Measurements from ENCODE around the gene CNOT10. TPM values are rescaled to one million over a fixed set of nuclear protein-coding genes. Genes with fewer than 3 reads are reported as not detected.

Gene CNOT10
- polyA plus RNA-seq, 1 of the 3 experiments (the other 2 are of a cell fraction) = 23.5 TPM

DNA sequence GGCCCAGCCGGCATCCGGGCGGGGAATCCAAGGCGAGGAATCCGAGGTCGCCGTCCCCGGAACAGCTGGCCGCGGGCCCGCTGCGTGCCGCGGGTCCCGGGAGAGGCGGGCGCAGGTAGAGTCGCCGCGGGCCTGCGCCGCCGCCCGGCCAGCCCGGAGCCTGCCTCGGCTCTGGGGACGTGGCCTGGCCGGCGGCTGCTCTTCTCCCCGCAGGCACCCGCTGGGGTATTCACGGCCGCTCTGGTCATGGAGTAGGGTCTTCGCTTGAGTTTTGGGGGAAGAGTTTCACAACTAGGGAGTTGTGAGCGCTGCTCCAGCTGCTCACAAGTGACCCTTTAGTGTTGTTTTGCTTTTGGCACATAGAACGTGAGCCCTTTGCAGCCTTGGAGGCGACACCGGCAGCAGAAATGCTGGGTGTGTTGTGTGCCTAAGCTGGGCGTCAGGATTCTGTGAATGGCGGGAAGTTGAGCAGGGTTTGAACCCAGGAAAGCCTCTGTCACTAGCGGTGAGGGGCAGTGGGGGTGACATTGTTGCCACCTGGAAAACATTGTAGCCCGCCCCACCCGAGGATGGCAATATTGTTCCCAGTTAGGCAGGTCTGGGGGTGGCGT is 136.8 kb downstream of the CNOT10 start:
- WGBS (ENCODE audit: low lambda C conversion rate) = 69% methylated on average over 18 of the region's 44 CpGs
- H3K27me3 ChIP-seq (ENCODE audit: insufficient read depth) = peaks cover 63% of the 10 kb centered on the region
- no peaks in the 10 kb centered on the region for H3F3A ChIP-seq (replicated peaks; ENCODE audit: insufficient read depth)
- no peak overlapping the region for H3K9ac ChIP-seq
- no peaks in the 10 kb centered on the region for H4K20me1 ChIP-seq (ENCODE audit: insufficient read depth)
- H3K27ac ChIP-seq (ENCODE audit: low read depth in 2 of 2, low read length in 1 of 2) = no peak overlapping the region
- POLR2A ChIA-PET = no interaction called here
- no peaks in the 10 kb centered on the region for H3K36me3 ChIP-seq (replicated peaks in 1 of 2; ENCODE audit: control insufficient read depth in 1 of 2, insufficient read depth in 2 of 2, low read length in 1 of 2)
- H3K4me2 ChIP-seq = no peak overlapping the region
- H3K79me2 ChIP-seq (ENCODE audit: insufficient read depth) = no peaks in the 10 kb centered on the region
- peak; percentile 44 for DNase-seq
- no peak overlapping the region for H2AFZ ChIP-seq (ENCODE audit: low read depth)
- no peak overlapping the region for H3K4me3 ChIP-seq (ENCODE audit: low read depth in 2 of 2, low read length in 1 of 2)
- no peaks in the 10 kb centered on the region for H3K9me2 ChIP-seq
- no peak for TF ChIP-seq NRF1 (IDR thresholded peaks at IDR 0.05; ENCODE audit: low read depth, low read length)
- TF ChIP-seq FOXM1 (IDR thresholded peaks at IDR 0.05; ENCODE audit: low read depth) = no peak
- no peak for TF ChIP-seq RFX5 (IDR thresholded peaks at IDR 0.05; ENCODE audit: low read length)
- TF ChIP-seq, protein P1, sequence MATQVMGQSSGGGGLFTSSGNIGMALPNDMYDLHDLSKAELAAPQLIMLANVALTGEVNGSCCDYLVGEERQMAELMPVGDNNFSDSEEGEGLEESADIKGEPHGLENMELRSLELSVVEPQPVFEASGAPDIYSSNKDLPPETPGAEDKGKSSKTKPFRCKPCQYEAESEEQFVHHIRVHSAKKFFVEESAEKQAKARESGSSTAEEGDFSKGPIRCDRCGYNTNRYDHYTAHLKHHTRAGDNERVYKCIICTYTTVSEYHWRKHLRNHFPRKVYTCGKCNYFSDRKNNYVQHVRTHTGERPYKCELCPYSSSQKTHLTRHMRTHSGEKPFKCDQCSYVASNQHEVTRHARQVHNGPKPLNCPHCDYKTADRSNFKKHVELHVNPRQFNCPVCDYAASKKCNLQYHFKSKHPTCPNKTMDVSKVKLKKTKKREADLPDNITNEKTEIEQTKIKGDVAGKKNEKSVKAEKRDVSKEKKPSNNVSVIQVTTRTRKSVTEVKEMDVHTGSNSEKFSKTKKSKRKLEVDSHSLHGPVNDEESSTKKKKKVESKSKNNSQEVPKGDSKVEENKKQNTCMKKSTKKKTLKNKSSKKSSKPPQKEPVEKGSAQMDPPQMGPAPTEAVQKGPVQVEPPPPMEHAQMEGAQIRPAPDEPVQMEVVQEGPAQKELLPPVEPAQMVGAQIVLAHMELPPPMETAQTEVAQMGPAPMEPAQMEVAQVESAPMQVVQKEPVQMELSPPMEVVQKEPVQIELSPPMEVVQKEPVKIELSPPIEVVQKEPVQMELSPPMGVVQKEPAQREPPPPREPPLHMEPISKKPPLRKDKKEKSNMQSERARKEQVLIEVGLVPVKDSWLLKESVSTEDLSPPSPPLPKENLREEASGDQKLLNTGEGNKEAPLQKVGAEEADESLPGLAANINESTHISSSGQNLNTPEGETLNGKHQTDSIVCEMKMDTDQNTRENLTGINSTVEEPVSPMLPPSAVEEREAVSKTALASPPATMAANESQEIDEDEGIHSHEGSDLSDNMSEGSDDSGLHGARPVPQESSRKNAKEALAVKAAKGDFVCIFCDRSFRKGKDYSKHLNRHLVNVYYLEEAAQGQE (IDR thresholded peaks at IDR 0.05; ENCODE audit: low read depth, low read length) = no peak
- TF ChIP-seq, protein P2, sequence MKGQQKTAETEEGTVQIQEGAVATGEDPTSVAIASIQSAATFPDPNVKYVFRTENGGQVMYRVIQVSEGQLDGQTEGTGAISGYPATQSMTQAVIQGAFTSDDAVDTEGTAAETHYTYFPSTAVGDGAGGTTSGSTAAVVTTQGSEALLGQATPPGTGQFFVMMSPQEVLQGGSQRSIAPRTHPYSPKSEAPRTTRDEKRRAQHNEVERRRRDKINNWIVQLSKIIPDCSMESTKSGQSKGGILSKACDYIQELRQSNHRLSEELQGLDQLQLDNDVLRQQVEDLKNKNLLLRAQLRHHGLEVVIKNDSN (IDR thresholded peaks at IDR 0.05; ENCODE audit: borderline replicate concordance, low read depth) = no peak
- no peak for TF ChIP-seq CHD2 (IDR thresholded peaks at IDR 0.05; ENCODE audit: low read length, partially characterized antibody)
- no peak for TF ChIP-seq RXRA (IDR thresholded peaks at IDR 0.05; ENCODE audit: borderline replicate concordance, low read depth)
- TF ChIP-seq, protein P3, sequence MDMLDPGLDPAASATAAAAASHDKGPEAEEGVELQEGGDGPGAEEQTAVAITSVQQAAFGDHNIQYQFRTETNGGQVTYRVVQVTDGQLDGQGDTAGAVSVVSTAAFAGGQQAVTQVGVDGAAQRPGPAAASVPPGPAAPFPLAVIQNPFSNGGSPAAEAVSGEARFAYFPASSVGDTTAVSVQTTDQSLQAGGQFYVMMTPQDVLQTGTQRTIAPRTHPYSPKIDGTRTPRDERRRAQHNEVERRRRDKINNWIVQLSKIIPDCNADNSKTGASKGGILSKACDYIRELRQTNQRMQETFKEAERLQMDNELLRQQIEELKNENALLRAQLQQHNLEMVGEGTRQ (IDR thresholded peaks at IDR 0.05; ENCODE audit: borderline replicate concordance, low read depth, low read length) = no peak
- TF ChIP-seq EZH2phosphoT487 (IDR thresholded peaks at IDR 0.05; ENCODE audit: borderline replicate concordance, low read depth) = no peak
- TF ChIP-seq FOXJ3 (CRISPR knock-in tag; IDR thresholded peaks at IDR 0.05) = no peak
- no peak for TF ChIP-seq SIN3A (IDR thresholded peaks at IDR 0.05; ENCODE audit: borderline replicate concordance, low read depth, low read length)
- TF ChIP-seq, protein P4, sequence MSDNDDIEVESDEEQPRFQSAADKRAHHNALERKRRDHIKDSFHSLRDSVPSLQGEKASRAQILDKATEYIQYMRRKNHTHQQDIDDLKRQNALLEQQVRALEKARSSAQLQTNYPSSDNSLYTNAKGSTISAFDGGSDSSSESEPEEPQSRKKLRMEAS (IDR thresholded peaks at IDR 0.05; ENCODE audit: low read depth) = no peak
- TF ChIP-seq YY1 (IDR thresholded peaks at IDR 0.05; ENCODE audit: low read depth) = no peak
- no peak for TF ChIP-seq MXI1 (IDR thresholded peaks at IDR 0.05; ENCODE audit: low read depth, low read length)
- TF ChIP-seq, protein P5, sequence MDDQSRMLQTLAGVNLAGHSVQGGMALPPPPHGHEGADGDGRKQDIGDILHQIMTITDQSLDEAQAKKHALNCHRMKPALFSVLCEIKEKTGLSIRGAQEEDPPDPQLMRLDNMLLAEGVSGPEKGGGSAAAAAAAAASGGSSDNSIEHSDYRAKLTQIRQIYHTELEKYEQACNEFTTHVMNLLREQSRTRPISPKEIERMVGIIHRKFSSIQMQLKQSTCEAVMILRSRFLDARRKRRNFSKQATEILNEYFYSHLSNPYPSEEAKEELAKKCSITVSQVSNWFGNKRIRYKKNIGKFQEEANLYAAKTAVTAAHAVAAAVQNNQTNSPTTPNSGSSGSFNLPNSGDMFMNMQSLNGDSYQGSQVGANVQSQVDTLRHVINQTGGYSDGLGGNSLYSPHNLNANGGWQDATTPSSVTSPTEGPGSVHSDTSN (IDR thresholded peaks at IDR 0.05) = no peak
- no peaks in the 10 kb centered on the region for H3K9me3 ChIP-seq
- CTCF ChIA-PET = interaction anchor here (1.8 kb wide), 1 partner anchor 253 kb away, joined by 4 read pairs; no protein-coding TSS in a partner anchor
- no peaks in the 10 kb centered on the region; a peak in 1 of 4 replicates for H3K4me1 ChIP-seq (ENCODE audit: control insufficient read depth in 1 of 2, insufficient read depth in 2 of 2, low read depth in 1 of 2, low read length in 1 of 2)
